Activated T-cell treated with anti-CD3 and anti-CD28 coated beads, Interleukin-2, amount 50 U/mL, for 24 hours (primary cell): ENCODE measurements around the gene TARBP2.
A peak's percentile ranks its signal among the peaks of the same experiment; 100 is the strongest.
"Not testable (repeated sequence)": the region's sequence is repeated elsewhere in the genome, so short reads cannot be mapped to it uniquely, and the experiment has no call there.

Source experiments
- DNase-seq: peaks from one replicate; pipeline ENCODE4 v3.0.0-alpha.2; 2020
- H3K27ac Mint-ChIP-seq: 2 replicates; pipeline ENCODE4 v1.8.0; 2020; ENCODE audit warnings: mild to moderate bottlenecking, mixed read lengths
- H3K27me3 Mint-ChIP-seq: 2 replicates; pipeline ENCODE4 v1.8.0; 2020; ENCODE audit warnings: mixed read lengths
- H3K36me3 Mint-ChIP-seq: 2 replicates; pipeline ENCODE4 v1.8.0; 2020; ENCODE audit warnings: low read depth, mixed read lengths
- H3K4me1 Mint-ChIP-seq: 2 replicates; pipeline ENCODE4 v1.8.0; 2020; ENCODE audit warnings: low read depth, mixed read lengths
- H3K4me3 Mint-ChIP-seq: 2 replicates; pipeline ENCODE4 v1.8.0; 2020; ENCODE audit warnings: mild to moderate bottlenecking, moderate library complexity, mixed read lengths
- H3K9me3 Mint-ChIP-seq: 2 replicates; pipeline ENCODE4 v1.8.0; 2020; ENCODE audit warnings: mixed read lengths

TARBP2 gene

DNA sequence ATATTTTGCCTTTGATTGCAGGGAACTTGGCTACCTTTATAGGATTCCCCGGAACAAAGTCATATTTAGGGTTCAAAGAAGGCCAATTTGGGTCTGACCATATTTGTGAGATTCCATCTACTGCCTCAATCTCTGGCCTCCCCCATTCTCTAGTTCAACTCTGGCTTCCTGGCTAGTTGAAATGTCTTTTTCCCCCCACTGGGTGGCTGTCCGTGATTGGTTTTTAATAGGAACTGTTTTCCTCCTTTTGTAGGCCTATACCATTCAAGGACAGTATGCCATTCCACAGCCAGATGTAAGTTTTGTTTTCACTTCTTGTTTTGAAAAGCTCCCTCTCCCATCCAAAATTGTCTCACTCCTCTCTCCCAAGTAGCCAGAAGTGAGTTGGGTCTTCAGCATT, 35.4 kb upstream of the TARBP2 start:
- Mint-ChIP-seq H3K4me1 (peaks cover 57% of the 10 kb centered on the region), H3K27me3 (no peaks in the 10 kb centered on the region), H3K36me3 (peaks cover 99% of the 10 kb centered on the region), H3K27ac (peak overlapping the region; percentile 56), H3K9me3 (no peaks in the 10 kb centered on the region), H3K4me3 (no peak overlapping the region)
- DNase-seq, result no peak

DNA sequence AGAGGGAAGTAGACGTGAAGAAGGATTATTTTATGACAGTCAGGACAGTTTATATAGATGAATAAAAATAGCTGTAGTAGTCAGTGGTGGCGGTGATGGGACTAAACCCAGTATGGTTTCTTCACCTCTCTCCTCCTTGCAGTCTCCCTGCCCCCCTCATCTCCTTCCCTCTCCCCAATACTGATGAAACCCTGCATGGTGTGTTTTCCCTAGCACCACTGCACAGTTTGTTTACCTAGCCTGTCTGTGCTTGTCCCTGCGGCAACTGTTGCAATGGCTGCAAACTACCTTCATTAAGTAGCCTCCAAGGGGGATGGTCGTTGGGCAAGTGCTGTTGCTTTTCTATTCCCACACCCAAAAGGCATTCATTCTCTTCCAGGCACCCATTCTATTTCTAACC, 34.4 kb upstream of the TARBP2 start:
- Mint-ChIP-seq H3K4me3 (no peak overlapping the region), H3K9me3 (no peaks in the 10 kb centered on the region), H3K36me3 (peaks cover 99% of the 10 kb centered on the region), H3K27ac (peak overlapping the region; percentile 56), H3K4me1 (peaks cover 56% of the 10 kb centered on the region), H3K27me3 (no peaks in the 10 kb centered on the region)
- no peak for DNase-seq

DNA sequence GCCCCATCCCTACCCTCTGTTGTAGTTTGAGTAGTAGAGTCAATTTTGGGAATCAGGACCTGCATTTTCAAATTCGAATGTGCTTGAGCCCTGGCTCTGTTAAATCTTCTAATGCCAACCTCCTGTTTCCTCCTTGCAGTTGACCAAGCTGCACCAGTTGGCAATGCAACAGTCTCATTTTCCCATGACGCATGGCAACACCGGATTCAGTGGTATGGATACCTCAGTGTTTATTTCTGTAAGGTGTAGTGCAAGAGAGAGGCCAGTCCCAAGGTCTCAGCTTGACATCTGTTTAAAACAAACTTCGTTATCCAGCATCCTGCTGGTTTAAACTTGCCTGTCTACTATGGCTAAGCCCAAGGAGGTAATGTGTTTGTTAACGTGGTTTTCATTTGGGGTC, 34.0 kb upstream of the TARBP2 start:
- H3K36me3 Mint-ChIP-seq, result peaks cover 99% of the 10 kb centered on the region
- no peak for DNase-seq
- no peaks in the 10 kb centered on the region for H3K27me3 Mint-ChIP-seq
- H3K9me3 Mint-ChIP-seq, result no peaks in the 10 kb centered on the region
- H3K4me1 Mint-ChIP-seq, result peaks cover 58% of the 10 kb centered on the region
- H3K4me3 Mint-ChIP-seq, result no peak overlapping the region
- H3K27ac Mint-ChIP-seq, result peak overlapping the region; percentile 73

DNA sequence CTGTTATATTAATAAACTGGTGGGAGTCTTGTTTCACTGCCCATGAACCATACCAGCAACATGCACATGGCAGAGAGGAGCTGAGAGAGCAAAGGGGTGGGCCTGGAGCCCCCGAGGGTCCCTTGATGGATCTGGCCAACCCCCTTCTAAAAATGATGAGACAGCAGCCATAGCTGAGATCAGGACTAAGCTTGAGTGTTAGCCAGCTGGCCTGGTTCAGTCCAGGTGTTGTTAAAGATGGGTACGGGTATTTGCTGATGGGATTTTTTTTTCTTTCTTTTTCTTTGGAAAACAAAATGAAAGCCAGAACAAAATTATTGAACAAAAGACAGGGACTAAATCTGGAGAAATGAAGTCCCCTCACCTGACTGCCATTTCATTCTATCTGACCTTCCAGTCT, 33.2 kb upstream of the TARBP2 start:
- Mint-ChIP-seq H3K4me1 (peaks cover 57% of the 10 kb centered on the region), H3K27ac (peak overlapping the region; percentile 73), H3K36me3 (peaks cover 99% of the 10 kb centered on the region), H3K9me3 (no peaks in the 10 kb centered on the region), H3K4me3 (no peak overlapping the region), H3K27me3 (no peaks in the 10 kb centered on the region)
- DNase-seq, result no peak

DNA sequence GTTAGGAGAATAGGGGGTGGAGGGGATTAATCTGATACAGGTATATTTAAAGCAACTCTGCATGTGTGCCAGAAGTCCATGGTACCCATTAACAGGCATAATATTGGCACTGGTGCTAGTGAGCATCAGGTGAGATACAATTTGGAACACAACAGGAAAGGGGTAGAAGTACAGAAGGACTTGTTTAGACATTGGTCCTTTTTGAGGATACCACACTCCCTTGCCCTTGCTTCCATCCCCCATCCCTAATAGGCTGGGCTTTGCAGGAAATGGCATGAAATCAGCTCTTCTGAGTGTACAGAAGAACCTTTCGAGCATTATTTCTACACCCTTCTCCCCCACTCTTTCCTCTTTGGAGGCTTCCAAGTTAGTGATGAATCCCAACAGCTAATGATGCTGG, 32.8 kb upstream of the TARBP2 start:
- no peak for DNase-seq
- Mint-ChIP-seq H3K27me3 (no peaks in the 10 kb centered on the region), H3K9me3 (no peaks in the 10 kb centered on the region), H3K36me3 (peaks cover 99% of the 10 kb centered on the region), H3K27ac (peak overlapping the region; percentile 73), H3K4me3 (no peak overlapping the region), H3K4me1 (peaks cover 55% of the 10 kb centered on the region)

DNA sequence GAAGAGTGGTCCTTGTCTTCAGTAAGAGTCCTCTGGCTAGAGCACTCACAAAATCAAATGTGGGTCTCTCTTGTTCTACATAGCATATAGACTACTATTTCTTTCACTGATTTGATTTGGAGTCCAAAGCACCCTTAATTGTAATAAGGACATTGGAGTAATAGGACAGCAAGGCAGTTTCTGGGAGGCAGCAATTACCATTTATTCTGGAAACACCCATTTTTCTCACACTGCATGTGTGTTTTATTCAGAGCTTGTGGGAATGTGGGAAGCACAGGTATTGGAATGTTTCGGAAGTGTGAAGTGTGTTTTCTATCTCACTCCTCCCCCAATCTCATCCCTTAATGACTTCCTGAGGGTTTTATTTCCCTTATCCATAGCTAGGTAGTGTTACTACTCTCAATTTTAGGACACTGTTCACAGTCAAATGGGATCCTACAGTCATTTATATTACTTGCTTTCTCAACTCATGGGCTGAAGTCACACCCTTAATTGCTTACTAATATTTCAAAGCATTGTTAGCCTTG, 29.0 kb upstream of the TARBP2 start:
- no peak for DNase-seq
- no peaks in the 10 kb centered on the region for H3K9me3 Mint-ChIP-seq
- H3K27ac Mint-ChIP-seq, result peak overlapping the region; percentile 93
- no peak overlapping the region for H3K4me3 Mint-ChIP-seq
- H3K36me3 Mint-ChIP-seq, result peaks cover 99% of the 10 kb centered on the region
- no peaks in the 10 kb centered on the region for H3K27me3 Mint-ChIP-seq
- peaks cover 67% of the 10 kb centered on the region for H3K4me1 Mint-ChIP-seq

DNA sequence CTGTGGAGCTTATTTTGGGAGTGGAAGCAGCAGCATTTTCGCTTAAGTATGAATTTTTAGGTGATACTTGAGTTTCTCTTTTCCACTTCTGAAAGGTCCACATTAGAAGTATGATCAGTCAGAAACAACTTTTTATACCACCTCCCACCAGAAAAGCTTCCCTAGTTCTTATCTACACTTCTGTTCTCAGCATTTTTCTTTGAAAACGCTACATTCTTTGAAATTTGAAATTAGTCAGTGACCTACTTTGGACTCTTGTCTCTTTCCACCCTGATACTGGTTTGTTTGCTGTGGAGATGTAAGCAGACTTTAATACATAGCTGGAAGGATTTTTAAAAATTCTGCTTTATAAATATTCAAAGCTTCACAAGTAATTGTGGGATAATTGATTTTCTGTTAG, 27.0 kb upstream of the TARBP2 start:
- peak overlapping the region; percentile 93 for H3K27ac Mint-ChIP-seq
- peaks cover 98% of the 10 kb centered on the region for H3K36me3 Mint-ChIP-seq
- peak overlapping the region; percentile 46 for H3K4me3 Mint-ChIP-seq
- no peaks in the 10 kb centered on the region for H3K27me3 Mint-ChIP-seq
- H3K4me1 Mint-ChIP-seq, result peaks cover 72% of the 10 kb centered on the region
- DNase-seq, result no peak
- H3K9me3 Mint-ChIP-seq, result no peaks in the 10 kb centered on the region

DNA sequence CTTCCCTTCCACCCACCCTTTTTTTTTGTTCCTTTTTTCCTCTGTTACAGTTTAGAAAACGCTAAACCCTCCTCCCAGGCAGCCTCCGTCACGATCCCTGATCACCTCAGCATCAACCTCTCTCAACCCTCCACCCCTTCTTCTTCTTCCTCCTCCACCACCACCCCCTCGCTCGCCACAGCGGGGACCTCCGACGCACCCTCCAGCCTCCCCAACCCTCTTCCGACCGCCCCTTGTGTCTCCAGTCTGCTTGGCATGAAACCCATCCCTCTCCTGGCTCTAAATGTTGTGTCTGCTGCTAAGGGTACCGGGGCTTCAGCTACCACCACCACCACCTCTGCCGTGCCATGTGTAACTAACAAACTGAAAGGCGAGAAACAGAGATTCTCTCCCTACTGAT, 26.3 kb upstream of the TARBP2 start:
- Mint-ChIP-seq H3K4me3 (peak overlapping the region; percentile 46), H3K9me3 (no peaks in the 10 kb centered on the region), H3K27me3 (no peaks in the 10 kb centered on the region), H3K4me1 (peaks cover 75% of the 10 kb centered on the region), H3K36me3 (peaks cover 98% of the 10 kb centered on the region), H3K27ac (peak overlapping the region; percentile 93)
- no peak for DNase-seq

DNA sequence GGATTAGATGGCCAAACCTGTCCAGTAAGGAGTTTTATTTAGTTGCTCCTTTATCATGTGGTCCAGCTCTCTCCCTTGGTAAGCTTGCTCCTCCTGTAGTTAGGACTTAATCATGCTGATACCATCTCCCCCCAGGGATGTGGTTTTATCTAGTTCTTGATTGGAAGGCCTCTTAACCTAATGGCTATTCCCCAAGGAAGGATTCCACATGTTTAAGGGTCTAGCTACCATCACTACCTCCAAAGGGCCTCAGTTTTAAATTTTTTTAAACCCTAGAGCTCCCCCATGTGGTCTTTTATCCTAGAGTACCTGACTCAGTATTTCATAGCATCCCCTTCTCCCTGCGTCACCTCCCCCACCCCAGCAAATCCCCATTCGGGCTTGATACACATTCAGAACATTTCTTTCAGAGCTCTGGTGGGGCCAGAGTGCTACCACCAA, 24.3 kb upstream of the TARBP2 start:
- no peak overlapping the region for H3K4me3 Mint-ChIP-seq
- DNase-seq, result no peak
- no peaks in the 10 kb centered on the region for H3K27me3 Mint-ChIP-seq
- H3K9me3 Mint-ChIP-seq, result no peaks in the 10 kb centered on the region
- H3K4me1 Mint-ChIP-seq, result peaks cover 65% of the 10 kb centered on the region
- peaks cover 96% of the 10 kb centered on the region for H3K36me3 Mint-ChIP-seq
- peak overlapping the region; percentile 83 for H3K27ac Mint-ChIP-seq

DNA sequence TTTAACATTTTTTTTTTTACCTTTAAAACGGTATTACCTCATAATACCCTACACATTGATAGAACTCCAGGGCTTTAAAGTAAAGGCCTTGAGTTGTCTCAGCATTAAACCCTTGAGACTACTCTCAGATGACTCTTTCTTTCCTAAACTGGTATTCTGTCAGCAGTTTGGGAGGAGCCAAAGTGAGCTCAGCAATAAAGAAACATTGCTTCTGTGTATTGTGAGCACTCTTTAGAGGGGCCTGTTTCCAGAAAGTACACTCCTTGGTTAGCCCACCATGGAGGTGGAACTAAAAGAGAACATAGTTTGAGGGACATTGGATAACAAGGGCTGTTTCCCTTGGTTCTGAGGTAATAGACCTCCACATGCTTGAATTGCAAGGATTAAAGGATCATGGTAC, 22.2 kb upstream of the TARBP2 start:
- peaks cover 92% of the 10 kb centered on the region for H3K36me3 Mint-ChIP-seq
- peaks cover 49% of the 10 kb centered on the region for H3K4me1 Mint-ChIP-seq
- peak overlapping the region; percentile 80 for H3K27ac Mint-ChIP-seq
- H3K4me3 Mint-ChIP-seq, result no peak overlapping the region
- H3K27me3 Mint-ChIP-seq, result no peaks in the 10 kb centered on the region
- no peak for DNase-seq
- no peaks in the 10 kb centered on the region for H3K9me3 Mint-ChIP-seq

DNA sequence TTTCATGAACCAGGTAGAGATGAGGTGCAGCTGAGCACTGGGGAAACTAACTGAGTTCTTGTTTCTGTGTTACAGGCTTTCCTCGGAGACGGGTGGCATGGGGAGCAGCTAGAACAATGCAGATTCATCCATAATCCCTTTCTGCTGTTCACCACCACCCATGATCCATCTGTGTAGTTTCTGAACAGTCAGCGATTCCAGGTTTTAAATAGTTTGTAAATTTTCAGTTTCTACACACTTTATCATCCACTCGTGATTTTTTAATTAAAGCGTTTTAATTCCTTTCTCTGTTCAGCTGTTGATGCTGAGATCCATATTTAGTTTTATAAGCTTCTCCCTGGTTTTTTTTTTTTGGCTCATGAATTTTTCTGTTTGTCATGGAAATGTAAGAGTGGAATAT, 21.8 kb upstream of the TARBP2 start:
- Mint-ChIP-seq H3K27me3 (no peaks in the 10 kb centered on the region), H3K9me3 (no peaks in the 10 kb centered on the region), H3K27ac (peak overlapping the region; percentile 80), H3K36me3 (peaks cover 92% of the 10 kb centered on the region), H3K4me3 (no peak overlapping the region), H3K4me1 (peaks cover 44% of the 10 kb centered on the region)
- no peak for DNase-seq

DNA sequence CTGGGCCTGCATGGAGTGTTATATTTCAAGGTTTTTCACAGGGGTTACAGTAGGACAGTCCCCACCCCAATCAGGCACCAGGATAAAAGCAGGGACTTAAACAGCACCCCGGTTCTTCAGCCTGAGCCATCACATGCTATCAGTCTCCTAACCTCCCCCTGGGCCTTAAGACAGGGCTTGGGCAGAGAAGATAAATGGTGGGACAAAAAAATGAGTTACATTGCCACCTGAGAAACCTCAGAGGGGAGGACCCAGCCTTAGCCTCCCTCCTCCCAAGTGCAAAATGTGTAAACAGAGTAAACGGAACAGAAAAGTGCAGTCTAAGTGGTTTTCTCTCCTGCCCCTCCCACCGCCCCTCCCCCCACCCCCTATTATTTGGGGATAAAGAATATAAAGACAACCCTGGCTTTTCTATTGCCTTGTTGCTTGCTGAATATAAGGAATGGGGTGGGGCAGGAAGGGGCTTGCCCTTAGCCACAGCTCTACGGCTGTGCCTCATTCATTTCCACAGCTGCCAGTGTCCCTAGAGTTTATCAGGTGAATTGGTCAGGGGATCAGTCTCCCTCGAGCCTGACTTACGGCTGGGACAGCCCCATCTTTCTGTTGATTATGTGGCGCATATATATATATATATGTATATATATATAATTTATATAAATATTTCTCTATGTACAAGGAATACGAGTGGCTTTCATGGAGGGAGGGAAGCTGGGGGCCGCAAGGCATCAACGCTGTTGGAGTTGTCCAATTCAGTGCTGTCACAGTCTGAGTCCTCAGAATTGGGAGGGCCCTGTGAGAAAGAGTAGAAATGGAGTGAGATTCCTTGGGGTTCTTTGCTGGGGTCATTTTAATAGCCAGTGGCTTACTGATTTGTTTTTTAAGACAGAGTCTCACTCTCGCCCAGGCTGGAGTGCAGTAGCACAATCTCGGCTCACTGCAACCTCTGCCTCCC, 20.3 kb upstream of the TARBP2 start:
- Mint-ChIP-seq H3K27me3 (no peaks in the 10 kb centered on the region), H3K27ac (peak overlapping the region; percentile 80), H3K4me1 (peaks cover 33% of the 10 kb centered on the region), H3K4me3 (no peak overlapping the region), H3K36me3 (peaks cover 92% of the 10 kb centered on the region), H3K9me3 (no peaks in the 10 kb centered on the region)
- peak; percentile 31 for DNase-seq

DNA sequence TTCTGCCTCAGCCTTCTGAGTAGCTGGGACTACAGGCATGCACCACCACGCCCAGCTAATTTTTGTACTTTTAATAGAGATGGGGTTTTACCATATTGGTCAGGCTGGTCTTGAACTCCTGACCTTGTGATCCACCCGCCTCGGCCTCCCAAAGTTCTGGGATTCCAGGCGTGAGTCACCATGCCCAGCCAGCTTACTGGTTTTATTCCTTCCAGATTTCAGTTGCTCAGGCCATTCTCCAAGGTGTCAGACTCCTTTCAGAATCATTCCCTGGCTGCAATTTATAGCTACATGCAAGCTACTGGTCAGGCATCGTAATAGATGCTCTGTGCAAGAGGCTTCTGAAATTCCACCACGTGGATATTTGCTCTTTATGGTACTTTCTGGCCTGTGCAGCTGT, 19.6 kb upstream of the TARBP2 start:
- H3K4me3 Mint-ChIP-seq, result not testable (repeated sequence)
- peaks cover 92% of the 10 kb centered on the region for H3K36me3 Mint-ChIP-seq

DNA sequence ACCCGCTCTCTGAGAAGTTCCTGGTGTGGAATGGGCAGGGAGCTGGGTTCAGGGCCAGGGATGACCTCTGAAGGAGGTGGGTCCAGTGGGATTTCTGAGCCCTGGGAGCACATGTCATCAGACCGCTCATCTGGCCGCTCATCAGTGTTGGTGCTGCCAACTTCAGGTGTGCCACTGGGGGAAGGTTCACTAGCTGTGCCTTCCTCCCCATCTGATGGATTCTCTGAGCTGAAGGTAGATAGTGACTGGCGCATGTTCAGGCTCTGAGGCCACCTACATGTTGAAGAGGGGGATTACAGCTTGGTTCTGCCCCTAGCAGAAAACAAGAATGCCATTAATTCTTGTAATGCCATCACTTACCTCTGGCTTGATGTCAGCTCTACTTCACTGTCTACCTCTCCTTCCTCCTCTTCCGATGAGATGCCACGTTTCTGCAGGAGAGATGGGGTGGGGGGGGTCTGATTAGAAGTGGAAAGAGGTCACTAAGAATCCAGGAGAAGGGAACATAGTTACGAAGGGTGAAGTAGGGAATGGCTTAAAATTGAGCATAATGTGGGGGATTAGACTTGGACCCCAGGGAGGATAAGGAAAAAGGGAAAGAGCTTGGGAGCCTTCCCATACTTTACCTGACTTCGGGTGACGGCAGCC, 19.0 kb upstream of the TARBP2 start:
- Mint-ChIP-seq H3K4me1 (peaks cover 24% of the 10 kb centered on the region), H3K27ac (peak overlapping the region; percentile 78), H3K36me3 (peaks cover 91% of the 10 kb centered on the region), H3K27me3 (no peaks in the 10 kb centered on the region), H3K9me3 (no peaks in the 10 kb centered on the region), H3K4me3 (no peak overlapping the region)
- peak; percentile 33 for DNase-seq

More for the DNA sequence above, 19.6 kb upstream of the TARBP2 start:
- DNase-seq, H3K9me3 Mint-ChIP-seq, H3K27me3 Mint-ChIP-seq: not testable (repeated sequence)
- peaks cover 28% of the 10 kb centered on the region for H3K4me1 Mint-ChIP-seq
- H3K27ac Mint-ChIP-seq, result peak overlapping the region; percentile 74
